CD4-positive, alpha-beta T cell treated with Interleukin-15 for 4 hours (primary cell): ENCODE measurements around the gene MYCN.
"Not testable (repeated sequence)": the region's sequence is repeated elsewhere in the genome, so short reads cannot be mapped to it uniquely, and the experiment has no call there.

ENCODE experiments used
- DNase-seq: peaks from one replicate; pipeline ENCODE4 v3.0.0-alpha.2; 2020; ENCODE audit warnings: low spot score

The MYCN gene

GRCh38 chr2:15907461-15908324, 32.7 kb upstream of the MYCN start:
- no peak for DNase-seq

GRCh38 chr2:15908371-15908770, 32.0 kb upstream of the MYCN start:
- DNase-seq = no peak

GRCh38 chr2:15909157-15909556, 31.2 kb upstream of the MYCN start:
- DNase-seq = no peak

- no peak for DNase-seq
Measured at GRCh38 chr2:15909736-15910135, 30.6 kb upstream of the MYCN start.

- not testable (repeated sequence) for DNase-seq
Measured at GRCh38 chr2:15911270-15911669, 29.1 kb upstream of the MYCN start.

GRCh38 chr2:15911686-15912085, 28.7 kb upstream of the MYCN start:
- DNase-seq = no peak

GRCh38 chr2:15912203-15912602, 28.1 kb upstream of the MYCN start:
- no peak for DNase-seq

GRCh38 chr2:15913146-15913545, 27.2 kb upstream of the MYCN start:
- no peak for DNase-seq

GRCh38 chr2:15914596-15915385, 25.6 kb upstream of the MYCN start:
- DNase-seq = no peak

GRCh38 chr2:15915546-15915945, 24.8 kb upstream of the MYCN start:
- DNase-seq = not testable (repeated sequence)

GRCh38 chr2:15916336-15916735, 24.0 kb upstream of the MYCN start:
- DNase-seq = no peak

- no peak for DNase-seq
Measured at GRCh38 chr2:15918761-15919356, 21.5 kb upstream of the MYCN start.

- no peak for DNase-seq
Measured at GRCh38 chr2:15919716-15920434, 20.5 kb upstream of the MYCN start.

GRCh38 chr2:15920696-15921095, 19.7 kb upstream of the MYCN start:
- DNase-seq = no peak

GRCh38 chr2:15923597-15923996, 16.8 kb upstream of the MYCN start:
- no peak for DNase-seq

- no peak for DNase-seq
Measured at GRCh38 chr2:15925819-15926218, 14.5 kb upstream of the MYCN start.

GRCh38 chr2:15926252-15926651, 14.1 kb upstream of the MYCN start:
- no peak for DNase-seq

GRCh38 chr2:15927551-15928218, 12.7 kb upstream of the MYCN start:
- no peak for DNase-seq

- DNase-seq = not testable (repeated sequence)
Measured at GRCh38 chr2:15929008-15929407, 11.3 kb upstream of the MYCN start.

- no peak for DNase-seq
Measured at GRCh38 chr2:15929861-15930260, 10.5 kb upstream of the MYCN start.

- no peak for DNase-seq
Measured at GRCh38 chr2:15930589-15931318, 9.6 kb upstream of the MYCN start.
